OCI-LY7 (cell line): ENCODE data around the gene BRAF. TPM values are rescaled to one million over a fixed set of nuclear protein-coding genes. Genes with fewer than 3 reads are reported as not detected.
"Not testable (repeated sequence)": the region's sequence is repeated elsewhere in the genome, so short reads cannot be mapped to it uniquely, and the experiment has no call there.

ENCODE experiments used
- BruUV-seq: library from RNA; stranded (reverse); fragments of 400-500 nt; replicated peaks from 2 replicates; lab custom pipeline; 2021; lab: Mats Ljungman, UMichigan
- CTCF ChIA-PET: fragments of 300-600 bp; sonication (Branson Sonifier 250); formaldehyde crosslinking; loops from one replicate; lab custom pipeline; 2022; ENCODE audit warnings: antibody characterized with exemption; ENCODE audit not compliant: unreplicated experiment; lab: Charles Lee
- POLR2A ChIA-PET: fragments of 300-600 bp; sonication (Branson Sonifier 250); formaldehyde crosslinking; loops from one replicate; lab custom pipeline; 2022; ENCODE audit warnings: antibody characterized with exemption; lab: Charles Lee
- DNase-seq: peaks from one replicate; pipeline ENCODE4 v3.0.0-alpha.2; 2015; ENCODE audit warnings: low spot score
- H2AFZ ChIP-seq: fragments of 200-600 bp; sonication (generic), shearing (Covaris generic); 2 replicates; pipeline ENCODE4 v1.6.1; 2014; ENCODE audit warnings: mild to moderate bottlenecking, antibody characterized with exemption, low read length, moderate library complexity
- H3K27ac ChIP-seq: fragments of 200-600 bp; sonication (generic); 2 replicates; pipeline ENCODE4 v1.5.1; 2014; ENCODE audit warnings: mixed run types, low read depth, mild to moderate bottlenecking, moderate library complexity, low read length, inconsistent platforms; ENCODE audit not compliant: poor library complexity, severe bottlenecking
- H3K36me3 ChIP-seq: fragments of 200-600 bp; sonication (generic); 2 replicates; pipeline ENCODE4 v1.6.1; 2014; ENCODE audit warnings: mild to moderate bottlenecking, antibody characterized with exemption, low read length, moderate library complexity, mixed read lengths; ENCODE audit not compliant: insufficient read depth
- H3K4me1 ChIP-seq: fragments of 200-600 bp; sonication (generic); 2 replicates; pipeline ENCODE4 v1.5.1; 2014; ENCODE audit warnings: mild to moderate bottlenecking, low read length; ENCODE audit not compliant: insufficient read depth, poor library complexity, severe bottlenecking
- H3K4me2 ChIP-seq: fragments of 200-600 bp; sonication (generic); 2 replicates; pipeline ENCODE4 v1.6.1; 2014; ENCODE audit warnings: mild to moderate bottlenecking, low read length
- H3K4me3 ChIP-seq: fragments of 200-600 bp; sonication (generic); 2 replicates; pipeline ENCODE4 v1.5.1; 2014; ENCODE audit warnings: mild to moderate bottlenecking, low read depth, low read length; ENCODE audit not compliant: poor library complexity, severe bottlenecking
- H3K79me2 ChIP-seq: fragments of 200-600 bp; sonication (generic); 2 replicates; pipeline ENCODE4 v1.6.1; 2016; ENCODE audit warnings: low read depth, mild to moderate bottlenecking, low read length, moderate library complexity, mixed read lengths; ENCODE audit not compliant: insufficient read depth
- H3K9me2 ChIP-seq: fragments of 200-600 bp; sonication (generic); 2 replicates; pipeline ENCODE4 v1.6.1; 2016; ENCODE audit warnings: mild to moderate bottlenecking, low read length, mixed read lengths; ENCODE audit not compliant: insufficient read depth
- H3K9me3 ChIP-seq: fragments of 200-600 bp; sonication (generic); 2 replicates; pipeline ENCODE4 v1.6.1; 2014; ENCODE audit warnings: mild to moderate bottlenecking, mixed run types, low read length, mixed read lengths
- H4K20me1 ChIP-seq: fragments of 200-600 bp; sonication (generic); 2 replicates; pipeline ENCODE4 v1.6.1; 2014; ENCODE audit warnings: mild to moderate bottlenecking, antibody characterized with exemption, low read length, moderate library complexity, mixed read lengths; ENCODE audit not compliant: insufficient read depth
- EZH2phosphoT487 ChIP-seq: fragments of 200-600 bp; sonication (generic); IDR thresholded peaks from 2 replicates; pipeline ENCODE4 v1.6.1; 2018; ENCODE audit warnings: low read depth, borderline replicate concordance, mild to moderate bottlenecking, mixed run types, antibody characterized with exemption, low read length, moderate library complexity, mixed read lengths
- intact Hi-C: fragments of 100-400 bp; cut with micrococcal nuclease; formaldehyde crosslinking; loops from one replicate; pipeline ENCODE4 v1.10.0; 2022; ENCODE audit not compliant: unreplicated experiment
- total RNA-seq, 2 experiments: library from RNA; depleted of rRNA in 1 of 2; stranded (reverse); fragments of >200 nt in 1 of 2; shearing (Covaris generic) in 1 of 2; gene quantifications; 2 replicates each; pipeline ENCODE4 v1.2.3, GENCODE V29; 2014 to 2022
- TF ChIP-seq, protein P1 (sequence below): fragments of 200-600 bp; sonication (generic); conservative IDR thresholded peaks from 2 replicates; pipeline ENCODE4 v1.5.1; 2014; ENCODE audit warnings: mild to moderate bottlenecking, antibody characterized with exemption, low read length, moderate library complexity, mixed read lengths

The BRAF gene
- total RNA-seq, 2 experiments from 2014 or later = 17.1 to 41.6 TPM

DNA sequence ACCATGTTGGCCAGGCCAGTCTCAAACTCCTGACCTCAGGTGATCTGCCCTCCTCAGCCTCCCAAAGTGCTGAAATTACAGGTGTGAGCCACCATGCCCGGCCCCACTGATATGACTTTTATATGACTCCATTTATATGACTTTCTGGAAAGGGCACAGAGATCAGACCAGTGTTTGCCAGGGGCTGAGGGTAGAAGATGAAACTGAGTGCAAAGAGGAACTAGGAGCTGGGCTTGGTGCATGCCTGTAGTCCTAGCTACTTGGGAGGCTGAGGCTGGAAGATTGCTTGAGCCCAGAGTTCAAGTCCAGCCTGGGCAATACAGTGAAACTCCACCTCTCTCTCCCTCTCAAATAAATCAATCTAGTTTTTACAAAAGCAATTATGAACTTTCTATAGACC, 7.5 kb downstream of the BRAF start:
- H3K27ac ChIP-seq = no peak overlapping the region
- POLR2A ChIA-PET = interaction anchor here (1.0 to 1.3 kb wide), 3 partner anchors 11 to 106 kb away, joined by 3 read pairs; no protein-coding TSS in a partner anchor

DNA sequence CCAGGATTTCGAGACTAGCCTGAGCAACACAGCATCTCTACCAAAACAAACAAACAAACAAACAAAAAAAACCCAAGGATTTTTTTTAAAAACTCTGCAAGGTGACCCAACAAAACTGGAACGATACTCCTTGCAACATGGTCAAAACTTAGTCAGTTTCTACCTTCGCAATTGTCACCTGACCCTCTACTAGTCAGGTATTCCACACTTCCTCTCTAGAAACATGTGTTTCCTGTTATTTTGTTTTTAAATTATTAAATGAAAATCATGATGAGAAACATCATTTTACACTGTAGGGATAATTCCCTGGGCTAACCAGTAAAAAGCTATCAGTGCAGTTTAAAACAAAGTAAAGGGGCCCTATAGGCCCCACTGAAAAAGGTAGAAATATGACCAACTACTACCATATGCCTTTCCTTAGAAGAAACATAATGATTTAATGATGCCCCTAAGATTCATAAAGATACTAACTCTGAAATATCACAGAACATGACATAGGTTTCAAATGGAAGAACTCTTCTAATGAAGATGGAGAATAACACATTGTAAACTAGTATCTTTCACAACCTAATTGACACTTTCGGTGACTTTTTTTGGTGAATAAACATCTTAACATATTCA, 8.7 kb downstream of the BRAF start:
- TF ChIP-seq, protein P1, sequence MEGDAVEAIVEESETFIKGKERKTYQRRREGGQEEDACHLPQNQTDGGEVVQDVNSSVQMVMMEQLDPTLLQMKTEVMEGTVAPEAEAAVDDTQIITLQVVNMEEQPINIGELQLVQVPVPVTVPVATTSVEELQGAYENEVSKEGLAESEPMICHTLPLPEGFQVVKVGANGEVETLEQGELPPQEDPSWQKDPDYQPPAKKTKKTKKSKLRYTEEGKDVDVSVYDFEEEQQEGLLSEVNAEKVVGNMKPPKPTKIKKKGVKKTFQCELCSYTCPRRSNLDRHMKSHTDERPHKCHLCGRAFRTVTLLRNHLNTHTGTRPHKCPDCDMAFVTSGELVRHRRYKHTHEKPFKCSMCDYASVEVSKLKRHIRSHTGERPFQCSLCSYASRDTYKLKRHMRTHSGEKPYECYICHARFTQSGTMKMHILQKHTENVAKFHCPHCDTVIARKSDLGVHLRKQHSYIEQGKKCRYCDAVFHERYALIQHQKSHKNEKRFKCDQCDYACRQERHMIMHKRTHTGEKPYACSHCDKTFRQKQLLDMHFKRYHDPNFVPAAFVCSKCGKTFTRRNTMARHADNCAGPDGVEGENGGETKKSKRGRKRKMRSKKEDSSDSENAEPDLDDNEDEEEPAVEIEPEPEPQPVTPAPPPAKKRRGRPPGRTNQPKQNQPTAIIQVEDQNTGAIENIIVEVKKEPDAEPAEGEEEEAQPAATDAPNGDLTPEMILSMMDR = no peak
- TF ChIP-seq EZH2phosphoT487 = no peak
- intact Hi-C loops = loop anchor here (10.0 kb wide), 1 partner anchor 1821 kb away; no protein-coding TSS in a partner anchor
- BruUV-seq = no TSS peak
- no peak overlapping the region for H3K27ac ChIP-seq
- peaks cover 12% of the 10 kb centered on the region; the same call in 1 of the 2 replicates for H4K20me1 ChIP-seq
- no peak overlapping the region for H3K4me2 ChIP-seq
- ChIA-PET CTCF (no interaction called here), POLR2A (interaction anchor here (1.0 kb wide), 1 partner anchor 76 kb away, joined by 4 read pairs; no protein-coding TSS in a partner anchor)
- peaks cover 17% of the 10 kb centered on the region for H3K36me3 ChIP-seq
- peaks cover 90% of the 10 kb centered on the region for H3K79me2 ChIP-seq
- peaks cover 14% of the 10 kb centered on the region for H3K4me1 ChIP-seq
- H3K9me3 ChIP-seq = no peaks in the 10 kb centered on the region
- no peaks in the 10 kb centered on the region for H3K9me2 ChIP-seq
- no peak for DNase-seq
- no peak overlapping the region for H3K4me3 ChIP-seq
- no peak overlapping the region for H2AFZ ChIP-seq

More for the DNA sequence above, 7.5 kb downstream of the BRAF start:
- Histone ChIP-seq H3K4me2 (no peak overlapping the region), H4K20me1 (peaks cover 16% of the 10 kb centered on the region; the same call in 1 of the 2 replicates), H3K79me2 (peaks cover 90% of the 10 kb centered on the region), H3K9me2 (no peaks in the 10 kb centered on the region), H2AFZ (no peak overlapping the region), H3K4me1 (peaks cover 25% of the 10 kb centered on the region), H3K36me3 (peaks cover 17% of the 10 kb centered on the region), H3K9me3 (no peaks in the 10 kb centered on the region), H3K4me3 (no peak overlapping the region)
- CTCF ChIA-PET = no interaction called here
- intact Hi-C loops = loop anchor here (10.0 kb wide), 1 partner anchor 1822 kb away; no protein-coding TSS in a partner anchor
- DNase-seq = no peak
- BruUV-seq = no TSS peak
- no peak for TF ChIP-seq EZH2phosphoT487
- TF ChIP-seq, protein P1 = no peak

DNA sequence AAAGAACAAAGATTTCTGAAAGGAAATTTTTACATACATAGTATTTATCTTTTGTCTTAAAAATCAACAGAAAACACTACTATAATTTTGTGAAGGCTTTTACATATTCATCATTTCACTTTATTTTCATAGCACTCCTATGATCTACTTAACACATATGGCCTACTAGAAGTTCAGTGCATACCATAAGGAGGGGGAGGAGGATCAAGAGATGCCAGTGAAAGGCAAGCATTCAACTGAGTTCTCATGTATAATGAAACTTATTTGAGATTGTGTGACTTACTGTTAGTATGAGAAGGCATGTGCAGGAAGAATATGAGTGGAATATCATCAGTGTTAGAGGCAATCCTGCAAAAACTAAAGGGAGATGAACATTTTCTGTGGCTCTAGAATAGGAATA, 10.6 kb downstream of the BRAF start:
- BruUV-seq = no TSS peak
- H3K79me2 ChIP-seq = peaks cover 90% of the 10 kb centered on the region
- H3K4me3 ChIP-seq = no peak overlapping the region
- no peak for DNase-seq
- H4K20me1 ChIP-seq = 0 out of 2 replicates have a peak, but pooled peaks cover 6% of the 10 kb centered on the region
- no peaks in the 10 kb centered on the region for H3K9me3 ChIP-seq
- CTCF ChIA-PET = no interaction called here
- TF ChIP-seq, protein P1 = no peak
- TF ChIP-seq EZH2phosphoT487 = no peak
- no peak overlapping the region for H3K4me2 ChIP-seq
- H3K4me1 ChIP-seq = peaks cover 7% of the 10 kb centered on the region
- H2AFZ ChIP-seq = no peak overlapping the region
- H3K36me3 ChIP-seq = peaks cover 20% of the 10 kb centered on the region
- H3K9me2 ChIP-seq = no peaks in the 10 kb centered on the region
- intact Hi-C loops = loop anchor here (10.0 kb wide), 1 partner anchor 1819 kb away; no protein-coding TSS in a partner anchor
- no peak overlapping the region for H3K27ac ChIP-seq
- POLR2A ChIA-PET = interaction anchor here (1.4 kb wide), 1 partner anchor 100 kb away, joined by 4 read pairs; no protein-coding TSS in a partner anchor

DNA sequence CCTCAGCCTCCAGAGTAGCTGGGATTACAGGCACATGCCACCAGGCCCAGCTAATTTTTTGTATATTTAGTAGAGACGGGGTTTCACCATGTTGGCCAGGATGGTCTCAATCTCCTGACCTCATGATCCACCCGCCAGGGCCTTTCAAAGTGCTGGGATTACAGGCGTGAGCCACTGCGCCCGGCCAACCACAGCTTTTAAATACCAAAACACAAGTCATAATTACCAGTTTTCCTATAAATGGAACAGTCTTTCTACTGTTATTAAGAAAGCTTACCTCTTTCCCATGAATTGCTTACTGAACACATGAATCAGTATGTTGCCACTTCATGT, 11.2 kb downstream of the BRAF start:
- DNase-seq, BruUV-seq, H3K4me3 ChIP-seq, H2AFZ ChIP-seq, CTCF ChIA-PET, H3K9me2 ChIP-seq, H3K4me2 ChIP-seq, H4K20me1 ChIP-seq, H3K9me3 ChIP-seq, H3K4me1 ChIP-seq, H3K27ac ChIP-seq: not testable (repeated sequence)
- Histone ChIP-seq H3K79me2 (peaks cover 91% of the 10 kb centered on the region), H3K36me3 (peaks cover 18% of the 10 kb centered on the region)
- intact Hi-C loops = loop anchor here (10.0 kb wide), 1 partner anchor 1819 kb away; no protein-coding TSS in a partner anchor
- POLR2A ChIA-PET = interaction anchor here (1.4 kb wide), 1 partner anchor 101 kb away, joined by 4 read pairs; no protein-coding TSS in a partner anchor
